ENCODE results near the gene DPY19L3.

DPY19L3 gene

GRCh38 chr19:32405431-32406160, at the start of gene DPY19L3:
TSS of gene DPY19L3 (plus strand) at chr19:32405770. CDS start at chr19:32408254, 2,484 bp downstream.
- no peaks in the 10 kb centered on the region for H3K9me2 ChIP-seq (replicated peaks; ENCODE audit: insufficient read depth, low read length)
- peak within 1 kb of the TSS; percentile 94 for H3K4me2 ChIP-seq (ENCODE audit: low read depth, low read length, poor library complexity, severe bottlenecking)

GRCh38 chr19:32357720-32358119, 47.9 kb upstream of the DPY19L3 start:
- Histone ChIP-seq H2AFZ (ENCODE audit: low read depth, low read length, severe bottlenecking) (no peak overlapping the region), H3F3A (ENCODE audit: insufficient read depth) (0 out of 2 replicates have a peak, but pooled peaks cover 12% of the 10 kb centered on the region), H3K27me3 (ENCODE audit: low read length) (no peaks in the 10 kb centered on the region), H4K20me1 (ENCODE audit: low read depth, low read length) (0 out of 2 replicates have a peak, but pooled peaks cover 3% of the 10 kb centered on the region), H3K9me3 (ENCODE audit: insufficient read depth, low read length) (no peaks in the 10 kb centered on the region), H3K27ac (ENCODE audit: low read depth, low read length) (no peak overlapping the region), H3K36me3 (ENCODE audit: low read length) (peaks cover 60% of the 10 kb centered on the region), H3K4me3 (ENCODE audit: insufficient read depth, low read length, poor library complexity, severe bottlenecking) (no peak overlapping the region), H3K79me2 (ENCODE audit: insufficient read depth, low read length) (peaks cover 26% of the 10 kb centered on the region), H3K9ac (ENCODE audit: low read length) (no peak overlapping the region), H3K9me2 (replicated peaks; ENCODE audit: insufficient read depth, low read length) (no peaks in the 10 kb centered on the region), H3K4me2 (ENCODE audit: low read depth, low read length, poor library complexity, severe bottlenecking) (no peak overlapping the region)
- TF ChIP-seq CTCF (IDR thresholded peaks at IDR 0.05; ENCODE audit: insufficient read depth, low read length, poor library complexity, severe bottlenecking) (peak; percentile 21), EZH2phosphoT487 (conservative IDR thresholded peaks at IDR 0.05; ENCODE audit: low read length) (no peak)

More at GRCh38 chr19:32405431-32406160, at the start of gene DPY19L3:
- H3K9ac ChIP-seq (ENCODE audit: low read length) = peak within 1 kb of the TSS; percentile 99
- H2AFZ ChIP-seq (ENCODE audit: low read depth, low read length, severe bottlenecking) = peak within 1 kb of the TSS; percentile 87
- H3K27ac ChIP-seq (ENCODE audit: low read depth, low read length) = peak within 1 kb of the TSS; percentile 75
- peak within 1 kb of the TSS; percentile 90 for H3K4me3 ChIP-seq (ENCODE audit: insufficient read depth, low read length, poor library complexity, severe bottlenecking)
- H3K9me3 ChIP-seq (ENCODE audit: insufficient read depth, low read length) = no peaks in the 10 kb centered on the region
- no peaks in the 10 kb centered on the region for H4K20me1 ChIP-seq (ENCODE audit: low read depth, low read length)
- no peak for TF ChIP-seq EZH2phosphoT487 (conservative IDR thresholded peaks at IDR 0.05; ENCODE audit: low read length)
- no peaks in the 10 kb centered on the region for H3F3A ChIP-seq (ENCODE audit: insufficient read depth)
- H3K36me3 ChIP-seq (ENCODE audit: low read length) = peaks cover 13% of the 10 kb centered on the region; the same call in 1 of the 2 replicates
- H3K27me3 ChIP-seq (ENCODE audit: low read length) = no peaks in the 10 kb centered on the region
- H3K79me2 ChIP-seq (ENCODE audit: insufficient read depth, low read length) = peaks cover 24% of the 10 kb centered on the region; the same call in 1 of the 2 replicates

GRCh38 chr19:32358321-32358720, 47.2 kb upstream of the DPY19L3 start:
- H3K27me3 ChIP-seq (ENCODE audit: low read length) = no peaks in the 10 kb centered on the region
- peaks cover 27% of the 10 kb centered on the region for H3K79me2 ChIP-seq (ENCODE audit: insufficient read depth, low read length)
- no peak overlapping the region for H3K4me2 ChIP-seq (ENCODE audit: low read depth, low read length, poor library complexity, severe bottlenecking)
- H3K9ac ChIP-seq (ENCODE audit: low read length) = no peak overlapping the region
- no peaks in the 10 kb centered on the region for H3K9me2 ChIP-seq (replicated peaks; ENCODE audit: insufficient read depth, low read length)
- no peak overlapping the region for H2AFZ ChIP-seq (ENCODE audit: low read depth, low read length, severe bottlenecking)
- H3K4me3 ChIP-seq (ENCODE audit: insufficient read depth, low read length, poor library complexity, severe bottlenecking) = no peak overlapping the region
- H3F3A ChIP-seq (ENCODE audit: insufficient read depth) = 0 out of 2 replicates have a peak, but pooled peaks cover 12% of the 10 kb centered on the region
- TF ChIP-seq CTCF (IDR thresholded peaks at IDR 0.05; ENCODE audit: insufficient read depth, low read length, poor library complexity, severe bottlenecking) (no peak), EZH2phosphoT487 (conservative IDR thresholded peaks at IDR 0.05; ENCODE audit: low read length) (no peak)
- peaks cover 54% of the 10 kb centered on the region for H3K36me3 ChIP-seq (ENCODE audit: low read length)
- no peak overlapping the region for H3K27ac ChIP-seq (ENCODE audit: low read depth, low read length)
- H4K20me1 ChIP-seq (ENCODE audit: low read depth, low read length) = 0 out of 2 replicates have a peak, but pooled peaks cover 3% of the 10 kb centered on the region
- H3K9me3 ChIP-seq (ENCODE audit: insufficient read depth, low read length) = no peaks in the 10 kb centered on the region

- H3K4me2 ChIP-seq (ENCODE audit: low read depth, low read length, poor library complexity, severe bottlenecking) = no peak overlapping the region
- H3K27me3 ChIP-seq (ENCODE audit: low read length) = no peaks in the 10 kb centered on the region
- H3K79me2 ChIP-seq (ENCODE audit: insufficient read depth, low read length) = peaks cover 26% of the 10 kb centered on the region
- 0 out of 2 replicates have a peak, but pooled peaks cover 12% of the 10 kb centered on the region for H3F3A ChIP-seq (ENCODE audit: insufficient read depth)
- H2AFZ ChIP-seq (ENCODE audit: low read depth, low read length, severe bottlenecking) = no peak overlapping the region
- H4K20me1 ChIP-seq (ENCODE audit: low read depth, low read length) = no peaks in the 10 kb centered on the region
- H3K36me3 ChIP-seq (ENCODE audit: low read length) = peaks cover 44% of the 10 kb centered on the region
- H3K9ac ChIP-seq (ENCODE audit: low read length) = no peak overlapping the region
- H3K27ac ChIP-seq (ENCODE audit: low read depth, low read length) = no peak overlapping the region
- no peak overlapping the region for H3K4me3 ChIP-seq (ENCODE audit: insufficient read depth, low read length, poor library complexity, severe bottlenecking)
- H3K9me2 ChIP-seq (replicated peaks; ENCODE audit: insufficient read depth, low read length) = no peaks in the 10 kb centered on the region
- no peaks in the 10 kb centered on the region for H3K9me3 ChIP-seq (ENCODE audit: insufficient read depth, low read length)
- TF ChIP-seq CTCF (IDR thresholded peaks at IDR 0.05; ENCODE audit: insufficient read depth, low read length, poor library complexity, severe bottlenecking) (no peak), EZH2phosphoT487 (conservative IDR thresholded peaks at IDR 0.05; ENCODE audit: low read length) (no peak)
Observed at GRCh38 chr19:32359581-32359980, 46.0 kb upstream of the DPY19L3 start.

Measured in SU-DHL-6 (cell line).